K562 (cell line): ENCODE data around the gene PHF20. TPM values are rescaled to one million over a fixed set of nuclear protein-coding genes. Genes with fewer than 3 reads are reported as not detected.

Experiments used
- FOXO4 ChIP-seq: fragments of 450-650 bp; formaldehyde crosslinking; IDR thresholded peaks from 2 replicates; pipeline ENCODE4 v1.4.0; 2020; ENCODE audit warnings: mild to moderate bottlenecking, moderate library complexity
- HMG20A ChIP-seq: fragments of 450-650 bp; formaldehyde crosslinking; conservative IDR thresholded peaks from 2 replicates; pipeline ENCODE4 v1.4.0; 2020; ENCODE audit warnings: mild to moderate bottlenecking, mixed read lengths
- HMGN3 ChIP-seq: IDR thresholded peaks from 2 replicates; pipeline ENCODE4 v1.6.1; 2011; ENCODE audit warnings: borderline replicate concordance, low read depth, mild to moderate bottlenecking, mixed read lengths, low read length; ENCODE audit not compliant: insufficient read length; ENCODE audit errors: extremely low read depth
- HNRNPLL ChIP-seq: fragments of 200-400 bp; formaldehyde crosslinking; IDR thresholded peaks from 2 replicates; pipeline ENCODE4 v1.6.1; 2017; ENCODE audit warnings: low read length, low read depth, mild to moderate bottlenecking; ENCODE audit not compliant: poor library complexity, severe bottlenecking
- MAX ChIP-seq: sonication (generic); formaldehyde crosslinking; IDR thresholded peaks from 2 replicates; pipeline ENCODE4 v1.9.0; 2022; ENCODE audit warnings: mild to moderate bottlenecking, missing genetic modification reagents
- POU5F1 ChIP-seq: fragments of 150-350 bp; IDR thresholded peaks from 2 replicates; pipeline ENCODE4 v1.6.1; 2014; ENCODE audit warnings: borderline replicate concordance, low read length, low read depth, mild to moderate bottlenecking; ENCODE audit not compliant: partially characterized antibody
- SMAD3 ChIP-seq: fragments of 450-650 bp; formaldehyde crosslinking; conservative IDR thresholded peaks from 2 replicates; pipeline ENCODE4 v1.4.0; 2020; ENCODE audit warnings: mild to moderate bottlenecking
- SMARCA5 ChIP-seq: fragments of 450-650 bp; IDR thresholded peaks from 2 replicates; pipeline ENCODE4 v1.6.1; 2016
- TEAD4 ChIP-seq, 2 experiments: sonication (generic) in 1 of 2; formaldehyde crosslinking in 1 of 2; IDR thresholded peaks; 2 replicates each; pipeline versions ENCODE4 v1.6.1 to v1.8.0; 2012 to 2022; ENCODE audit warnings: borderline replicate concordance in 1 of 2, inconsistent platforms in 1 of 2, low read length in 1 of 2, mild to moderate bottlenecking in 1 of 2, missing genetic modification reagents in 1 of 2
- TRIM24 ChIP-seq, 2 experiments: fragments of 450-650 bp; IDR thresholded peaks; 2 replicates each; pipeline ENCODE4 v1.6.1; 2016
- ZKSCAN1 ChIP-seq: fragments of 150-350 bp; IDR thresholded peaks from 2 replicates; pipeline ENCODE4 v1.6.1; 2016; ENCODE audit warnings: low read depth, low read length
- ZNF12 ChIP-seq: sonication (generic); formaldehyde crosslinking; IDR thresholded peaks from 2 replicates; pipeline ENCODE4 v1.4.0; 2020; ENCODE audit warnings: mild to moderate bottlenecking, missing genetic modification reagents
- ZNF217 ChIP-seq: sonication (generic); formaldehyde crosslinking; IDR thresholded peaks from 2 replicates; pipeline ENCODE4 v1.8.0; 2022; ENCODE audit warnings: mild to moderate bottlenecking, missing genetic modification reagents
- polyA plus RNA-seq, 8 experiments: library from polyadenylated mRNA; depleted of rRNA in 4 of 8; stranded (reverse) in 5 of 8; unstranded in 3 of 8; fragments of >200 nt; fragmentation: Nextera tagmentation in 2 of 8; fragmentation: Illumina TruSeq in 1 of 8; extraction: Ambion mirVana in 2 of 8; extraction: Trizol in 1 of 8; gene quantifications; 2 replicates each; pipeline versions ENCODE4 v1.2.1 to v1.2.3, GENCODE V29; 2011 to 2014; ENCODE audit warnings: inconsistent platforms in 1 of 8, missing spikeins in 1 of 8
- total RNA-seq, 7 experiments: library from RNA; depleted of rRNA in 6 of 7; stranded (reverse); fragments of >200 nt in 6 of 7; fragmentation: Illumina TruSeq in 2 of 7; extraction: Trizol in 2 of 7; gene quantifications; 2 replicates each; pipeline versions ENCODE4 v1.2.1 to v1.2.3, GENCODE V29; 2011 to 2021; ENCODE audit warnings: low replicate concordance in 1 of 7
- TF ChIP-seq, protein P1 (sequence below), 2 experiments: fragments of 150-350 bp in 1 of 2; IDR thresholded peaks; 2 replicates each; pipeline ENCODE4 v1.6.1; 2012 to 2016; ENCODE audit warnings: low read depth in 2 of 2, low read length in 2 of 2, mild to moderate bottlenecking in 1 of 2, moderate library complexity in 1 of 2

The PHF20 gene
- total and polyA plus RNA-seq, 9 of the 15 experiments (the other 6 are each of a cell fraction or from before 2014, with no cell fraction given) = 49.9 to 196 (median 70.7) TPM

DNA sequence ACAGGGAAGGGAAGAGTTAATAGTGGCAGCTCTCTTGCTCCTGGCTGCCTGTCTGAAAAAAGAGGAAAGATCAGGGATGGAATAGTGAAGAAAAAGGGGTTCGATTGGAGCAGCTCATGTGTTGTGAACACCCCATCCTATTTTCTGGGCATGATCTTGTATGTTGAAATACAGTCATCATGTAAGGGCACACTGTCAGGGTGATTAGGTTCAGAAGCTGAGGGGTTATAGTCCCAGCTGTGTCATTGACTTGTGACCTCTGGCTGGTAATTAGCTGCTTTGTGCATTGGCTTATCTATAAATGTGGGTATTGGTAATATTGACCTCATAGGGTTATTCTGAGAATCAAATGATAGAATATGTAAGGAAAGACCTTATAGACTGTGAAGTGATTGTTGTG is 30.1 kb downstream of the PHF20 start (continued):
- TF ChIP-seq HMGN3 = no peak
- no peak for TF ChIP-seq SMARCA5
- no peak for TF ChIP-seq HNRNPLL
- TF ChIP-seq POU5F1 = no peak
- no peak for TF ChIP-seq HMG20A
- no peak for TF ChIP-seq TRIM24 (IDR thresholded peaks at IDR 0.05)
- TF ChIP-seq, protein P1, sequence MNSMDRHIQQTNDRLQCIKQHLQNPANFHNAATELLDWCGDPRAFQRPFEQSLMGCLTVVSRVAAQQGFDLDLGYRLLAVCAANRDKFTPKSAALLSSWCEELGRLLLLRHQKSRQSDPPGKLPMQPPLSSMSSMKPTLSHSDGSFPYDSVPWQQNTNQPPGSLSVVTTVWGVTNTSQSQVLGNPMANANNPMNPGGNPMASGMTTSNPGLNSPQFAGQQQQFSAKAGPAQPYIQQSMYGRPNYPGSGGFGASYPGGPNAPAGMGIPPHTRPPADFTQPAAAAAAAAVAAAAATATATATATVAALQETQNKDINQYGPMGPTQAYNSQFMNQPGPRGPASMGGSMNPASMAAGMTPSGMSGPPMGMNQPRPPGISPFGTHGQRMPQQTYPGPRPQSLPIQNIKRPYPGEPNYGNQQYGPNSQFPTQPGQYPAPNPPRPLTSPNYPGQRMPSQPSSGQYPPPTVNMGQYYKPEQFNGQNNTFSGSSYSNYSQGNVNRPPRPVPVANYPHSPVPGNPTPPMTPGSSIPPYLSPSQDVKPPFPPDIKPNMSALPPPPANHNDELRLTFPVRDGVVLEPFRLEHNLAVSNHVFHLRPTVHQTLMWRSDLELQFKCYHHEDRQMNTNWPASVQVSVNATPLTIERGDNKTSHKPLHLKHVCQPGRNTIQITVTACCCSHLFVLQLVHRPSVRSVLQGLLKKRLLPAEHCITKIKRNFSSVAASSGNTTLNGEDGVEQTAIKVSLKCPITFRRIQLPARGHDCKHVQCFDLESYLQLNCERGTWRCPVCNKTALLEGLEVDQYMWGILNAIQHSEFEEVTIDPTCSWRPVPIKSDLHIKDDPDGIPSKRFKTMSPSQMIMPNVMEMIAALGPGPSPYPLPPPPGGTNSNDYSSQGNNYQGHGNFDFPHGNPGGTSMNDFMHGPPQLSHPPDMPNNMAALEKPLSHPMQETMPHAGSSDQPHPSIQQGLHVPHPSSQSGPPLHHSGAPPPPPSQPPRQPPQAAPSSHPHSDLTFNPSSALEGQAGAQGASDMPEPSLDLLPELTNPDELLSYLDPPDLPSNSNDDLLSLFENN (IDR thresholded peaks at IDR 0.05; ENCODE audit: low read depth in 2 of 2, low read length in 2 of 2) = no peak
- TF ChIP-seq MAX (CRISPR knock-in tag) = no peak
- TF ChIP-seq ZNF217 (CRISPR knock-in tag) = no peak
- TF ChIP-seq ZKSCAN1 = no peak
- TF ChIP-seq TEAD4 (IDR thresholded peaks at IDR 0.05; ENCODE audit: low read length) = no peak
- TF ChIP-seq TEAD4 (CRISPR knock-in tag; IDR thresholded peaks at IDR 0.05; ENCODE audit: borderline replicate concordance) = no peak
- TF ChIP-seq SMAD3 (CRISPR knock-in tag) = no peak
- no peak for TF ChIP-seq ZNF12 (CRISPR knock-in tag)
- TF ChIP-seq FOXO4 (CRISPR knock-in tag) = no peak
